Esophagus muscularis mucosa (tissue), 4 donors: ENCODE results near the gene DDO. TPM values are rescaled to one million over a fixed set of nuclear protein-coding genes. Genes with fewer than 3 reads are reported as not detected.

Experiments used
- DNase-seq: peaks from one replicate; pipeline ENCODE4 v3.0.0-alpha.2; 2017; ENCODE audit errors: extremely low spot score
- H3K27ac ChIP-seq, 4 donors: fragments of 200-600 bp; sonication (generic); replicated peaks in 1 of 4; 1 replicate in 3 of 4; 2 replicates in 1 of 4; pipeline ENCODE4 v1.5.1; 2016 to 2019; ENCODE audit warnings: mild to moderate bottlenecking in 1 of 4
- H3K27me3 ChIP-seq, 4 donors: fragments of 200-600 bp; sonication (generic); one replicate each; pipeline versions ENCODE4 v1.5.1 to v1.6.0; 2016 to 2019
- H3K36me3 ChIP-seq, 4 donors: fragments of 200-600 bp; sonication (generic); one replicate each; pipeline ENCODE4 v1.5.1; 2016 to 2019
- H3K4me1 ChIP-seq, 4 donors: fragments of 200-600 bp; sonication (generic); one replicate each; pipeline ENCODE4 v1.5.1; 2016 to 2019
- H3K4me3 ChIP-seq, 4 donors: fragments of 200-600 bp; sonication (generic); 1 replicate in 2 of 4; 2 replicates in 2 of 4; pipeline ENCODE4 v1.5.1; 2016 to 2019; ENCODE audit warnings: mild to moderate bottlenecking in 4 of 4, moderate library complexity in 1 of 4
- H3K9me3 ChIP-seq, 4 donors: fragments of 200-600 bp; sonication (generic); 1 replicate in 3 of 4; 2 replicates in 1 of 4; pipeline ENCODE4 v1.5.1; 2016 to 2019
- CTCF ChIP-seq, 3 experiments: fragments of 200-600 bp in 2 of 3; fragments of 450-650 bp in 1 of 3; sonication (generic) in 2 of 3; IDR thresholded peaks; one replicate each; pipeline ENCODE4 v1.5.1; 2017 to 2019; ENCODE audit warnings: antibody characterized with exemption in 3 of 3, mild to moderate bottlenecking in 2 of 3, moderate library complexity in 1 of 3
- EP300 ChIP-seq: sonication (generic); formaldehyde crosslinking; IDR thresholded peaks from one replicate; pipeline ENCODE4 v1.6.1; 2017; ENCODE audit warnings: antibody characterized with exemption
- POLR2A ChIP-seq: fragments of 450-650 bp; IDR thresholded peaks from one replicate; pipeline ENCODE4 v1.6.1; 2017; ENCODE audit warnings: antibody characterized with exemption, moderate library complexity, mild to moderate bottlenecking, low read depth
- POLR2AphosphoS5 ChIP-seq, 2 donors: sonication (generic); formaldehyde crosslinking; IDR thresholded peaks; one replicate each; pipeline ENCODE4 v1.6.1; 2017; ENCODE audit warnings: antibody characterized with exemption in 2 of 2
- WGBS: methylation state at CpG from one replicate; pipeline ENCODE4 v1.1.5; 2018; 5-methylcytosine and 5-hydroxymethylcytosine counted together
- intact Hi-C: fragments of 100-400 bp; cut with DNase I; formaldehyde crosslinking; loops from one replicate; pipeline ENCODE4 v1.15.1; 2023
- total RNA-seq, 4 donors: library from RNA; depleted of rRNA; stranded (reverse); fragments of >200 nt; gene quantifications; one replicate each; pipeline versions ENCODE4 v1.1.0 to v1.2.1, GENCODE V29; 2016

DDO gene
- total RNA-seq, 4 donors from 2014 or later = 0.29 to 2.1 (median 1.1) TPM

DNA sequence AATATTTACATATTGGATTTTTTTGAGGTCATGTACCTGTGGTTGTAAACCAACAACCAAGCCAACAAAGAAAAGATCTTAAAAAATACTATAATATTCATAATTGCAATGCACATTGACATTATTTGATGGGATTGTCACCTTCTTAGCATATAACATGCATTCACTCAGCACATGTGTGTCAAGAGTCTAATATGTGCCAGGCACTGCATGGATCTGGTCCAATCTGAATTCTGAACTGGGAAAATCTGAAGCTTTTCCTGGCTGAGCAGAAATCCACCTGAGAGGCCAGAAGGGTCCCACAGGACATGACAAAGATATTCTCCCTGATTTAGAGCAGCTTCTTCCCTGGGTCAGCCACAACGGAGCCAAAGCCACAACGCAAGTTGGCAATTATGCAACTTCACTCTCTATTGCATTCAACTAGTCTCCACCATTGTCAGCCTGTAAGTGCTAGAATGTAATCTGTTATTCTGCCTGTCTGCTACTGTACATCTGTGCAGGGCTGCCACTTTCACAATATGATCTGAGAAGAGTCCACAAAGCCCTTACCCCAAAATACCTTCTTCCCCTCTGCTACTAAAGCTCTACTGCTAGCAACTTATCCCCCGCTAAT is 17.0 kb upstream of the DDO start:
- TF ChIP-seq POLR2A = no peak
- WGBS = 68% methylated on average over 3 of the region's 3 CpGs
- no peak for DNase-seq
- Histone ChIP-seq H3K4me3 (no peak overlapping the region), H3K36me3 (no peaks in the 10 kb centered on the region), H3K27ac (no peak overlapping the region), H3K9me3 (no peaks in the 10 kb centered on the region), H3K4me1 (no peaks in the 10 kb centered on the region), H3K27me3 (peaks cover 0 to 35% (median 0%) of the 10 kb centered on the region in 4 donors)
- intact Hi-C loops = no loop called here

- Histone ChIP-seq H3K4me1 (no peaks in the 10 kb centered on the region), H3K27ac (no peak overlapping the region), H3K27me3 (peaks cover 0 to 37% (median 0%) of the 10 kb centered on the region in 4 donors), H3K4me3 (no peak overlapping the region), H3K9me3 (no peaks in the 10 kb centered on the region), H3K36me3 (no peaks in the 10 kb centered on the region)
- DNase-seq = no peak
- WGBS = 82% methylated on average over 3 of the region's 4 CpGs
- intact Hi-C loops = no loop called here
- TF ChIP-seq POLR2AphosphoS5 (IDR thresholded peaks at IDR 0.05) (no peak), CTCF (IDR thresholded peaks at IDR 0.05) (no peak), EP300 (no peak), POLR2A (no peak)
Measured at GRCh38 chr6:110430741-110431140, 15.4 kb upstream of the DDO start.

- intact Hi-C loops = no loop called here
- H3K4me1 ChIP-seq = no peaks in the 10 kb centered on the region
- TF ChIP-seq CTCF (IDR thresholded peaks at IDR 0.05) = no peak
- no peak for TF ChIP-seq EP300
- no peak for TF ChIP-seq POLR2AphosphoS5 (IDR thresholded peaks at IDR 0.05)
- no peak for TF ChIP-seq POLR2A
- 43% methylated on average over 4 of the region's 5 CpGs for WGBS
- no peaks in the 10 kb centered on the region for H3K9me3 ChIP-seq
- no peak for DNase-seq
- H3K27me3 ChIP-seq = peaks cover 0 to 37% (median 0%) of the 10 kb centered on the region in 4 donors
- no peak overlapping the region for H3K27ac ChIP-seq
- H3K36me3 ChIP-seq = no peaks in the 10 kb centered on the region
- no peak overlapping the region for H3K4me3 ChIP-seq
Measured at GRCh38 chr6:110430236-110430635, 14.9 kb upstream of the DDO start.

DNA sequence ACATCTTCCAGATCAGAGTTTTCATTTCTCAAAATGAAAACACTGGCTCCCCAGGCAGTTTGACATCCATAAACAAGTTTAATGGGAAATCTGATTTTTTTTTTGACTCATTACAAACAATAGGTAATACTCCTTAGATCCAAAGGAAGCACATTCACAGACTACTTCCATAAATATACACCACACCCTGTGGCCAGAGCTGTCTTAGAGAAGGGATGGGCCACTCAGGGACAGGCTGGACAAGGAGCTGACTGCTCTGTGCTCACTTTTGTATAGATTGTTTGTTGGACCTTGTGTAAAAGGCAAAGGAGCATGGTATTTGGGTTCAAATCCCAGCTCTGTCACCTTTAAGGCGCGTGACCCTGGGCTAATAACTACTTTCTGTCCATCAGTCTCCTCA is 12.8 kb upstream of the DDO start:
- Histone ChIP-seq H3K4me3 (no peak overlapping the region), H3K27me3 (peaks cover 0 to 37% (median 0%) of the 10 kb centered on the region in 4 donors), H3K36me3 (no peaks in the 10 kb centered on the region), H3K4me1 (no peaks in the 10 kb centered on the region), H3K27ac (no peak overlapping the region), H3K9me3 (no peaks in the 10 kb centered on the region)
- 96% methylated on average over 2 of the region's 2 CpGs for WGBS
- no peak for DNase-seq
- TF ChIP-seq POLR2AphosphoS5 (IDR thresholded peaks at IDR 0.05) = no peak
- no peak for TF ChIP-seq POLR2A
- no peak for TF ChIP-seq EP300
- intact Hi-C loops = no loop called here

DNA sequence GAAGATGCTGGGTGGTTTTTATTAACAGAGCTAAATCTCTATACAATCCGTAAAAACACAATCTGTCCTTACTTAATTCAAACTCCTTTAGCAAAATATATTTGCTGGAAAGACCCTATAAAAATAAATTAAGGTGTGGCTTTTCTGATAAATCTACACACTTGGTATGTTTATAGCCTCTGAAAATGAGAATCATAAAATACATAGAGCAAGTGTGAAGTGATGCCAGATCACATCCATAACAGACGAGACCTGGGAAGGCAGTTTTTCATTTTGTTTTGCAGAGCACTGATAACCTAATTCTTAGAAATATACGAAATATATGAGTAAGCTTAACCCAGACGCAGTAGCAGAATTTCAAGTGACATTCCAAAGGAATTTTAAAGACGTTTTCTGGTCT is 10.4 kb upstream of the DDO start:
- Histone ChIP-seq H3K27ac (no peak overlapping the region), H3K4me1 (no peaks in the 10 kb centered on the region), H3K4me3 (no peak overlapping the region), H3K9me3 (peaks cover 0 to 7% (median 2%) of the 10 kb centered on the region in 4 donors), H3K27me3 (peaks cover 0 to 33% (median 0%) of the 10 kb centered on the region in 4 donors), H3K36me3 (no peaks in the 10 kb centered on the region)
- no peak for DNase-seq
- intact Hi-C loops = no loop called here
- WGBS = 31% methylated on average over 5 of the region's 5 CpGs
- no peak for TF ChIP-seq CTCF (IDR thresholded peaks at IDR 0.05)
- no peak for TF ChIP-seq POLR2A

DNA sequence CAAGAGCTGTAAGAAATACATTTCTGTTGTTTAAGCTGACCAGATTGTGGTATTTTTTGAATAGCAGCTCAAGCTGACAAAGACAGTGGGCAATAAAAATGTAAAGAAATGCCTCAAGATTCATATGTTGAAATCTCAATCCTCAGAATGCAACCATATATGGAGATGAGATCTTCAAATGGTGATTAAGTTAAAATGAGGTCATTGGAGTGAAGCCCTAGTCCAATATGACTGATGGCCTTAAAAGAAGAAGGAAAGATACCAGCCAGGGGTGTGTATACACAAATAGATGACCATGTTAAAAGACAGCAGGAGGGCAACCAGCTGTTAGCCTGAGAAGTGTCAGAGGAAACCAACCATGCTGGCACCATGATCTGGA is 7.1 kb upstream of the DDO start:
- no peaks in the 10 kb centered on the region for H3K4me1 ChIP-seq
- DNase-seq = no peak
- no peak overlapping the region for H3K27ac ChIP-seq
- intact Hi-C loops = no loop called here
- TF ChIP-seq POLR2AphosphoS5 (IDR thresholded peaks at IDR 0.05) = no peak
- no peak for TF ChIP-seq POLR2A
- TF ChIP-seq CTCF (IDR thresholded peaks at IDR 0.05) = no peak
- TF ChIP-seq EP300 = no peak
- no peak overlapping the region for H3K4me3 ChIP-seq
- H3K36me3 ChIP-seq = no peaks in the 10 kb centered on the region
- H3K27me3 ChIP-seq = peaks cover 0 to 2% (median 0%) of the 10 kb centered on the region in 4 donors
- peaks cover 0 to 7% (median 2%) of the 10 kb centered on the region in 4 donors for H3K9me3 ChIP-seq
